Liver (tissue), 3 donors: ENCODE data around the gene BDKRB2.

Experiments used
- ATF3 ChIP-seq: IDR thresholded peaks from 2 replicates; pipeline ENCODE4 v1.6.1; 2016; ENCODE audit warnings: antibody characterized with exemption
- EGR1 ChIP-seq, 2 donors: IDR thresholded peaks; 2 replicates each; pipeline ENCODE4 v1.6.1; 2016 to 2018; ENCODE audit warnings: antibody characterized with exemption in 2 of 2, low read depth in 2 of 2
- RXRA ChIP-seq, 2 donors: IDR thresholded peaks; 2 replicates each; pipeline ENCODE4 v1.6.1; 2017 to 2018; ENCODE audit warnings: antibody characterized with exemption in 2 of 2, mild to moderate bottlenecking in 1 of 2
- TAF1 ChIP-seq: conservative IDR thresholded peaks from 2 replicates; pipeline ENCODE4 v1.6.1; 2016; ENCODE audit warnings: antibody characterized with exemption, mild to moderate bottlenecking
- TF ChIP-seq, protein P1 (sequence below): fragments of 150-350 bp; IDR thresholded peaks from 2 replicates; pipeline ENCODE4 v1.5.1; 2017; ENCODE audit warnings: improper control_type of control experiment, low read depth, low read length; ENCODE audit not compliant: missing input control
- TF ChIP-seq, protein P2 (sequence below): IDR thresholded peaks from 2 replicates; pipeline ENCODE4 v1.6.1; 2016; ENCODE audit warnings: antibody characterized with exemption
- donor health status: healthy.
- donor health status: healthy.

DNA sequence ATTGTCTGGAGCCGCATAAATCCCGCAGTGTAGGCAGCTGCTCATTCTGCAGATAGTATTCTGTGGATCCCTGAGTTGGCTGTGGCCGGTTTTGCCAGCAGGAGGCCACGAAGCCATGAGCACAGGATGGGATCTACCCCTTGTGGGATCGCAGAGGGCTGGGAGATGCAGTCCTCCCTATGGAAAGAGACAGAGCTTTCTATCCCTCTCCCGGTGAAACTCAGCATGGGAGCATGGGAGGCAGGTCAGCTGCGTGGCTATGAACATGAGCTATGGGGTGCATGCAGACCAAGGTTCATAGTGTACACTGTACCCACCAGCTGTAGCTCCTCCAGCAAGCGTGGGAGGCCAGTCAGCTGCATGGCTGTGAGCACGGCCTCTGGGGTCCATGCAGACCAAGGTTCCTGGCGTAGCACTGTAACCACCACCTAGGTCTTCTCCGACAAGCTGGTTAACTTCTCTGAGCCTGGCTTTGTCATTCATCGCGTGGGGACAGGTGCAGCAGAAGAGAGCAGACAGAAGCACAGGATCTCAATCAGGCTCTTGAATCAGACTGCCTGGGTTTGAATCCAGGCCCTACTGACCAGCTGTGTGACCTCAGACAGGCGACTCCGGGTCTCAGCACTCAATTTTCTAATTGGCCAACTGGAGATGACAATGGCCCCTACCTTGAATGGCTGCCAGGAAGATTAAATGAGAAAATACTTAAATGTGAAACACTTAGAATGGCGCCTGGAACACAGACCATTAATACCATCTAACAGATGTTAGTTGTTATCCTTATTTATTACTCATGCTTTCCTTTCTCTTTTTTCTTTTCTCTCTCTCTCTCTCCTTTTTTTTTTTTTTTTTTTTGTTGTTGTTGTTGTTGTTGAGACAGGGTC is 57.4 kb downstream of the BDKRB2 start:
- TF ChIP-seq ATF3 (no peak), TAF1 (no peak), EGR1 (IDR thresholded peaks at IDR 0.05; ENCODE audit: low read depth in 2 of 2) (no peak), RXRA (IDR thresholded peaks at IDR 0.05) (no peak)
- TF ChIP-seq, protein P1, sequence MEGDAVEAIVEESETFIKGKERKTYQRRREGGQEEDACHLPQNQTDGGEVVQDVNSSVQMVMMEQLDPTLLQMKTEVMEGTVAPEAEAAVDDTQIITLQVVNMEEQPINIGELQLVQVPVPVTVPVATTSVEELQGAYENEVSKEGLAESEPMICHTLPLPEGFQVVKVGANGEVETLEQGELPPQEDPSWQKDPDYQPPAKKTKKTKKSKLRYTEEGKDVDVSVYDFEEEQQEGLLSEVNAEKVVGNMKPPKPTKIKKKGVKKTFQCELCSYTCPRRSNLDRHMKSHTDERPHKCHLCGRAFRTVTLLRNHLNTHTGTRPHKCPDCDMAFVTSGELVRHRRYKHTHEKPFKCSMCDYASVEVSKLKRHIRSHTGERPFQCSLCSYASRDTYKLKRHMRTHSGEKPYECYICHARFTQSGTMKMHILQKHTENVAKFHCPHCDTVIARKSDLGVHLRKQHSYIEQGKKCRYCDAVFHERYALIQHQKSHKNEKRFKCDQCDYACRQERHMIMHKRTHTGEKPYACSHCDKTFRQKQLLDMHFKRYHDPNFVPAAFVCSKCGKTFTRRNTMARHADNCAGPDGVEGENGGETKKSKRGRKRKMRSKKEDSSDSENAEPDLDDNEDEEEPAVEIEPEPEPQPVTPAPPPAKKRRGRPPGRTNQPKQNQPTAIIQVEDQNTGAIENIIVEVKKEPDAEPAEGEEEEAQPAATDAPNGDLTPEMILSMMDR, result no peak
- TF ChIP-seq, protein P2, sequence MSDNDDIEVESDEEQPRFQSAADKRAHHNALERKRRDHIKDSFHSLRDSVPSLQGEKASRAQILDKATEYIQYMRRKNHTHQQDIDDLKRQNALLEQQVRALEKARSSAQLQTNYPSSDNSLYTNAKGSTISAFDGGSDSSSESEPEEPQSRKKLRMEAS, result no peak
